ENCODE data around the gene LMO1. TPM values are rescaled to one million over a fixed set of nuclear protein-coding genes. Genes with fewer than 3 reads are reported as not detected.

LMO1 gene
- total RNA-seq, 1 experiment from 2014 or later = not detected

GRCh38 chr11:8253566-8253965, 10.1 kb downstream of the LMO1 start:
- no peak for DNase-seq (ENCODE audit: low read depth)
- in situ Hi-C loops (cut with HindIII; ENCODE audit: low pct_unique_long_range_greater_than_20kb, low sequenced_read_pairs) = no loop called here

GRCh38 chr11:8252946-8253345, 10.7 kb downstream of the LMO1 start:
- in situ Hi-C loops (cut with HindIII; ENCODE audit: low pct_unique_long_range_greater_than_20kb, low sequenced_read_pairs) = no loop called here
- no peak for DNase-seq (ENCODE audit: low read depth)

GRCh38 chr11:8252388-8252787, 11.3 kb downstream of the LMO1 start:
- no peak for DNase-seq (ENCODE audit: low read depth)
- in situ Hi-C loops (cut with HindIII; ENCODE audit: low pct_unique_long_range_greater_than_20kb, low sequenced_read_pairs) = no loop called here

DNA sequence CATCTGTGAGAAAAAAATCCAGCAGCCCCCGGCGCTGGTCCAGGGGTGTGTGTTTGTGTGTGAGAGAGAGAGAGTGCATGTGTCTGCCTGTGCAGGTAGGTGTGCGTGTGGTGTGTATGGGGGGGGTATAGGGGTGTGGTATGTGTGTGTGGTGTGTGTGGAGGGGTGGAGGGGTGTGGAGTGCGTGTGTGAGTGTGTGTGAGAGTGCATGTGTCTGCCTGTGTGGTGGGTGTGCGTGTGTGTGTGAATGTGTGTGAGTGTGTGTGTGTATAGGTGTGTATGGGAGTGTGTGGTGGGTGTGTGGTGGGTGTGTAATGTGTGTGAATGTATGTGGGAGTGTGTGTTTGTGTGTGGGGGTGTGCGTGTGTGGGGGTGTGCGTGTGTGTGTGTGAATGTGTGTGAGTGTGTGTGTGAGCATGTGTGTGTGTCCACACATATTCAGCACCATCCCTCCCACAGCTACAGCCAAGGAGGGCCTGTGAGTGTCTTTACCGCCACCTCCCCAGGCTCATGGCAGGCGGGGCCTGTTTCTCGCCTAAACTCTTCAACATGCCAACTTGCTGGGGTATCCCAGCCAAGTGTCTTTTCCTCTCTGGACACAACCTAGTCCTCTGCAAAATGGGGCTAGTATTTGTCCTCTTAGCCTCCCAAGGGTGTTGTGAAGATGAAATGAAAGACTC, 11.9 kb downstream of the LMO1 start:
- in situ Hi-C loops (cut with HindIII; ENCODE audit: low pct_unique_long_range_greater_than_20kb, low sequenced_read_pairs) = no loop called here
- DNase-seq (ENCODE audit: low read depth) = no peak

- DNase-seq (ENCODE audit: low read depth) = no peak
- in situ Hi-C loops (cut with HindIII; ENCODE audit: low pct_unique_long_range_greater_than_20kb, low sequenced_read_pairs) = no loop called here
Measured at GRCh38 chr11:8250981-8251615, 12.6 kb downstream of the LMO1 start.

- in situ Hi-C loops (cut with HindIII; ENCODE audit: low pct_unique_long_range_greater_than_20kb, low sequenced_read_pairs) = no loop called here
- no peak for DNase-seq (ENCODE audit: low read depth)
Measured at GRCh38 chr11:8250434-8250833, 13.2 kb downstream of the LMO1 start.

DNA sequence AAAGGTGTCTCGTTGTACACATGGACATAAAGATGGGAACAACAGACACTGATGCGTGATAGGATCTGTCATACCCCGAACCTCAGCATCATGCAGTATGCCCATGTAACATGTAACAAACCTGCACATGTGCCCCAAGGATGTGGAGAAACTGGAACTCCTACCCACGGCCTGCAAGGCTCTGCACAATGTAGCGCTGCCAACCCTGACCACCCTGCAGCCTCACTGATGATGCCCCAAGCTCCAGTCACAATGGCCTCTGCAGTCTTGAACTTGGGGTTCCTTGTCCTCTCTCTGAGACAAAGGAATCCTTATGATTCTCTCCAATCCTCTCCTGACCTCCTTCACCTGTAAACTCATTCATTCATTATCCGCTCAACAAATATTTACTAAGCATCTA, 14.2 kb downstream of the LMO1 start:
- DNase-seq (ENCODE audit: low read depth) = no peak
- in situ Hi-C loops (cut with HindIII; ENCODE audit: low pct_unique_long_range_greater_than_20kb, low sequenced_read_pairs) = no loop called here

GRCh38 chr11:8248786-8249185, 14.9 kb downstream of the LMO1 start:
- in situ Hi-C loops (cut with HindIII; ENCODE audit: low pct_unique_long_range_greater_than_20kb, low sequenced_read_pairs) = no loop called here
- DNase-seq (ENCODE audit: low read depth) = no peak

DNA sequence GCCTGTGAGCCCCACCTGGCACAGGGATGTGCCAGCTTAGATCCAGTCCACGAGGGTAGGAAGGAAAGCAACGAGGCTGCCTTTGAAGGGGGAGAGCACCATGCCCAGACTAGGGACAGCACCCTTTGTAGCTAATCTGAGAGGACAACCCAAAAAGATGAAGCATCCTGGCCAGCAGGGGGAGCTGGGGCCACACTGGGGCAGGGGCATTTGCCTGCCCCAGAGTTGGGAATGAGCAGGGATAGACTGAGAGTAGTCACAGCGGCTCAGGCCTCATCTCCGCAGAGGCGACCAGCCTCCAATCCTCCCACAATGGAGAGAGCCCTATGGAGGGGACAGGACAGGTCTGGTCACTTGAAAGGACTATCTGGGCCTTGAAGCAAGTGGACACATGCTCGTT, 16.4 kb downstream of the LMO1 start:
- in situ Hi-C loops (cut with HindIII; ENCODE audit: low pct_unique_long_range_greater_than_20kb, low sequenced_read_pairs) = no loop called here

DNA sequence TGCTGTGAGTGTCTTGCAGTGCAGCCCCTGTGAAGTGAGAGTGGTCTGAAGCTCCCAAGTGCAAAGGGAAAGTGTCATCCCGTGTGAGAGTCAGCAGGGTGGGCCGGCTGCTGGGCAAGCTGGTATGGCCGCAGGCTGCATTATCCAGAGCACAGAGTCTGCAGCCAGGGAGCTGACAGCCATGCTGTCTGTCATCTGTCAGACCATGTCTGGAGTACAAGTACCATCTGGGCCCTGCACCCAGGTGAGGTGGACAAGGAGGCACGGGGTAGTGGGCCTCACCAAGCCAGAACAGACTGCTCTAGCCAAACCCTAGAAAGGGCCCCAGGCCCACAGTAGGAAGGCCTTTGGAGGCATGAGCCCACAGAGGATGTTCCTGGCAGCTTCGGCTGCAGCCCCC, 20.2 kb downstream of the LMO1 start:
- no peak for DNase-seq (ENCODE audit: low read depth)
- in situ Hi-C loops (cut with HindIII; ENCODE audit: low pct_unique_long_range_greater_than_20kb, low sequenced_read_pairs) = no loop called here

More for the DNA sequence above, 16.4 kb downstream of the LMO1 start:
- DNase-seq (ENCODE audit: low read depth) = no peak

GRCh38 chr11:8242499-8243280, 21.0 kb downstream of the LMO1 start:
- in situ Hi-C loops (cut with HindIII; ENCODE audit: low pct_unique_long_range_greater_than_20kb, low sequenced_read_pairs) = no loop called here

GRCh38 chr11:8242118-8242475, 21.6 kb downstream of the LMO1 start:
- in situ Hi-C loops (cut with HindIII; ENCODE audit: low pct_unique_long_range_greater_than_20kb, low sequenced_read_pairs) = no loop called here
- no peak for DNase-seq (ENCODE audit: low read depth)

More at GRCh38 chr11:8242499-8243280, 21.0 kb downstream of the LMO1 start:
- no peak for DNase-seq (ENCODE audit: low read depth)

GRCh38 chr11:8241373-8242117, 22.1 kb downstream of the LMO1 start:
- no peak for DNase-seq (ENCODE audit: low read depth)
- in situ Hi-C loops (cut with HindIII; ENCODE audit: low pct_unique_long_range_greater_than_20kb, low sequenced_read_pairs) = no loop called here

- DNase-seq (ENCODE audit: low read depth) = no peak
- in situ Hi-C loops (cut with HindIII; ENCODE audit: low pct_unique_long_range_greater_than_20kb, low sequenced_read_pairs) = no loop called here
Measured at GRCh38 chr11:8239536-8240228, 24.0 kb downstream of the LMO1 start.

DNA sequence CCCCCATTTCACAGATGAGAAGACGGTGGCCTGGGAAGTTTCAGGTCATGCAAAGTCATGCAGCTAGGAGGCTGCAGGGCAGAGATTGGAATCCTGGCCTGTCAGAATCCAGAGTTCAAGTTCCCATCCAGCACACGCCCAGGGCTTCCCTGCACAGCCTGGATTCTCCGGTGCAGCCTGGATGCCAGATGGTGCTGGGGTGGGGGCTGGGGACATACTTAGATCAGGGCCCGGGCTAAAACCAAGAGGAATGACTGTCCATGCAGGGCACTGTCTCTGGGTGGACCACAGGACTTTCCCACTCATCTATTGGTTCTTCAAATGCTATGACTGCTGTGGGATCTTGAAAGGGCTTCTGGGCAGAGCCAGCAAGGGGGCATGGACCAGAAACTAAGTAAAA, 24.6 kb downstream of the LMO1 start:
- in situ Hi-C loops (cut with HindIII; ENCODE audit: low pct_unique_long_range_greater_than_20kb, low sequenced_read_pairs) = no loop called here
- DNase-seq (ENCODE audit: low read depth) = no peak

DNA sequence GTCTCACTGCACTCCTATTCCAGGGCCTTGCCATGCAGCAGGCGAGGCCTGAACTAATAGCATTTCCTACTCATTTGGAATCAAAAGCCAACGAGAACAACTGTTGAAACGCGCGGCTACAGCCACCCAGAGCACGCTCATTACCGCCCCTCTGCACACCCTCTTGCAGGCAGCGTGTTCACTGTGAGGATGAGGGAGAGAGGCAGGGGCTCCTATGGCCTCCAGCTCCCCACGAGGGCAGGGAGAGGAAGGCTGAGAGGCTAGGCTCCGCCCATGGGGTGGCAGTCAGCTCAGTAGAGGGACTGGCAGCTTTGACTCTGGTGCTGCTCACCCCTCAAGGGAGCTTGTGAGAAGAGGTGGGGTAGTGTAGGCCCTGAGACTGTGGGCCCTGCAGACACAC, 26.2 kb downstream of the LMO1 start:
- in situ Hi-C loops (cut with HindIII; ENCODE audit: low pct_unique_long_range_greater_than_20kb, low sequenced_read_pairs) = no loop called here
- DNase-seq (ENCODE audit: low read depth) = no peak

- DNase-seq (ENCODE audit: low read depth) = no peak
- in situ Hi-C loops (cut with HindIII; ENCODE audit: low pct_unique_long_range_greater_than_20kb, low sequenced_read_pairs) = no loop called here
Measured at GRCh38 chr11:8235925-8236324, 27.8 kb downstream of the LMO1 start.

GRCh38 chr11:8234910-8235309, 28.8 kb downstream of the LMO1 start:
- in situ Hi-C loops (cut with HindIII; ENCODE audit: low pct_unique_long_range_greater_than_20kb, low sequenced_read_pairs) = no loop called here

More at GRCh38 chr11:8234910-8235309, 28.8 kb downstream of the LMO1 start:
- DNase-seq (ENCODE audit: low read depth) = no peak

All from Caki2 (cell line).